OCI-M1 (cell line): ENCODE results near the gene MEGF8.

Source experiments
- DNase-seq: peaks from one replicate; lab custom pipeline; 2025; lab: John Stamatoyannopoulos, UW

Gene MEGF8

GRCh38 chr19:42287017-42287826, 38.2 kb upstream of the MEGF8 start:
- no peak for DNase-seq

GRCh38 chr19:42287827-42288107, 37.7 kb upstream of the MEGF8 start:
- DNase-seq: no peak

- peak; percentile 80 for DNase-seq
Observed at GRCh38 chr19:42288387-42288786, 37.0 kb upstream of the MEGF8 start.

- DNase-seq: no peak
Observed at GRCh38 chr19:42288881-42289555, 36.4 kb upstream of the MEGF8 start.

GRCh38 chr19:42289556-42290041, 35.8 kb upstream of the MEGF8 start:
- DNase-seq: no peak

- no peak for DNase-seq
Observed at GRCh38 chr19:42290136-42290522, 35.3 kb upstream of the MEGF8 start.

GRCh38 chr19:42290523-42291434, 34.7 kb upstream of the MEGF8 start:
- DNase-seq: peak; percentile 22

GRCh38 chr19:42291435-42291810, 34.0 kb upstream of the MEGF8 start:
- no peak for DNase-seq

- no peak for DNase-seq
Observed at GRCh38 chr19:42292042-42292960, 33.1 kb upstream of the MEGF8 start.

- no peak for DNase-seq
Observed at GRCh38 chr19:42292963-42293362, 32.5 kb upstream of the MEGF8 start.

- DNase-seq: no peak
Observed at GRCh38 chr19:42293540-42293939, 31.9 kb upstream of the MEGF8 start.

- no peak for DNase-seq
Observed at GRCh38 chr19:42293948-42294347, 31.5 kb upstream of the MEGF8 start.

- no peak for DNase-seq
Observed at GRCh38 chr19:42294471-42295137, 30.8 kb upstream of the MEGF8 start.

- DNase-seq: no peak
Observed at GRCh38 chr19:42295342-42295741, 30.1 kb upstream of the MEGF8 start.

GRCh38 chr19:42295831-42296525, 29.5 kb upstream of the MEGF8 start:
- peak; percentile 92 for DNase-seq

GRCh38 chr19:42297039-42297438, 28.4 kb upstream of the MEGF8 start:
- DNase-seq: no peak

GRCh38 chr19:42301646-42302203, 23.7 kb upstream of the MEGF8 start, which contains the start of gene PRR19:
TSS of gene PRR19 (plus strand) at chr19:42302132. CDS start at chr19:42309585, 7,453 bp downstream.
- DNase-seq: peak; percentile 76

- no peak for DNase-seq
Observed at GRCh38 chr19:42303101-42303464, 22.4 kb upstream of the MEGF8 start.

- DNase-seq: no peak
Observed at GRCh38 chr19:42303876-42304275, 21.6 kb upstream of the MEGF8 start.

- DNase-seq: no peak
Observed at GRCh38 chr19:42306646-42307045, 18.8 kb upstream of the MEGF8 start.
